GM12878 (cell line): Measurements from ENCODE around the gene RIMBP2.

Source experiments
- ASH2L ChIP-seq: fragments of 300-600, 200-600 bp; sonication (generic); IDR thresholded peaks from 2 replicates; pipeline ENCODE4 v1.6.1; 2017; ENCODE audit warnings: low read depth, mild to moderate bottlenecking, borderline replicate concordance
- BCLAF1 ChIP-seq: fragments of 450-650 bp; IDR thresholded peaks from 2 replicates; pipeline ENCODE4 v1.6.1; 2017; ENCODE audit warnings: antibody characterized with exemption, mild to moderate bottlenecking, moderate library complexity
- HDAC6 ChIP-seq: fragments of 200-600 bp; sonication (generic); IDR thresholded peaks from one replicate; pipeline ENCODE4 v1.8.0; 2017; ENCODE audit warnings: antibody characterized with exemption; ENCODE audit not compliant: unreplicated experiment
- RFX5 ChIP-seq: IDR thresholded peaks from 2 replicates; pipeline ENCODE4 v1.6.1; 2011; ENCODE audit warnings: low read depth, low read length, improper control_type of control experiment
- SMAD1 ChIP-seq: fragments of 450-650 bp; IDR thresholded peaks from 2 replicates; pipeline ENCODE4 v1.6.1; 2018; ENCODE audit warnings: mild to moderate bottlenecking, low read depth; ENCODE audit not compliant: partially characterized antibody
- TF ChIP-seq, protein P1 (sequence below): IDR thresholded peaks from 2 replicates; pipeline ENCODE4 v1.6.1; 2011; ENCODE audit warnings: mild to moderate bottlenecking, low read depth, low read length, moderate library complexity; ENCODE audit not compliant: insufficient replicate concordance
- TF ChIP-seq, protein P2 (sequence below), 3 experiments: IDR thresholded peaks in 2 of 3; conservative IDR thresholded peaks in 1 of 3; 2 replicates each; pipeline ENCODE4 v1.5.1; 2011; ENCODE audit warnings: low read depth in 3 of 3, low read length in 3 of 3, mild to moderate bottlenecking in 3 of 3, control low read depth in 2 of 3, moderate library complexity in 2 of 3, inconsistent platforms in 1 of 3, mixed read lengths in 1 of 3; ENCODE audit not compliant: control insufficient read depth in 2 of 3, insufficient read depth in 1 of 3; ENCODE audit errors: extremely low read depth in 1 of 3

GRCh38 chr12:130484221-130484620, 231.9 kb downstream of the RIMBP2 start:
- TF ChIP-seq BCLAF1 (no peak), HDAC6 (no peak), SMAD1 (no peak), ASH2L (no peak), RFX5 (no peak)
- TF ChIP-seq, protein P1, sequence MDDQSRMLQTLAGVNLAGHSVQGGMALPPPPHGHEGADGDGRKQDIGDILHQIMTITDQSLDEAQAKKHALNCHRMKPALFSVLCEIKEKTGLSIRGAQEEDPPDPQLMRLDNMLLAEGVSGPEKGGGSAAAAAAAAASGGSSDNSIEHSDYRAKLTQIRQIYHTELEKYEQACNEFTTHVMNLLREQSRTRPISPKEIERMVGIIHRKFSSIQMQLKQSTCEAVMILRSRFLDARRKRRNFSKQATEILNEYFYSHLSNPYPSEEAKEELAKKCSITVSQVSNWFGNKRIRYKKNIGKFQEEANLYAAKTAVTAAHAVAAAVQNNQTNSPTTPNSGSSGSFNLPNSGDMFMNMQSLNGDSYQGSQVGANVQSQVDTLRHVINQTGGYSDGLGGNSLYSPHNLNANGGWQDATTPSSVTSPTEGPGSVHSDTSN, result no peak
- TF ChIP-seq, protein P2, sequence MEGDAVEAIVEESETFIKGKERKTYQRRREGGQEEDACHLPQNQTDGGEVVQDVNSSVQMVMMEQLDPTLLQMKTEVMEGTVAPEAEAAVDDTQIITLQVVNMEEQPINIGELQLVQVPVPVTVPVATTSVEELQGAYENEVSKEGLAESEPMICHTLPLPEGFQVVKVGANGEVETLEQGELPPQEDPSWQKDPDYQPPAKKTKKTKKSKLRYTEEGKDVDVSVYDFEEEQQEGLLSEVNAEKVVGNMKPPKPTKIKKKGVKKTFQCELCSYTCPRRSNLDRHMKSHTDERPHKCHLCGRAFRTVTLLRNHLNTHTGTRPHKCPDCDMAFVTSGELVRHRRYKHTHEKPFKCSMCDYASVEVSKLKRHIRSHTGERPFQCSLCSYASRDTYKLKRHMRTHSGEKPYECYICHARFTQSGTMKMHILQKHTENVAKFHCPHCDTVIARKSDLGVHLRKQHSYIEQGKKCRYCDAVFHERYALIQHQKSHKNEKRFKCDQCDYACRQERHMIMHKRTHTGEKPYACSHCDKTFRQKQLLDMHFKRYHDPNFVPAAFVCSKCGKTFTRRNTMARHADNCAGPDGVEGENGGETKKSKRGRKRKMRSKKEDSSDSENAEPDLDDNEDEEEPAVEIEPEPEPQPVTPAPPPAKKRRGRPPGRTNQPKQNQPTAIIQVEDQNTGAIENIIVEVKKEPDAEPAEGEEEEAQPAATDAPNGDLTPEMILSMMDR (IDR thresholded peaks at IDR 0.05 in 2 of 3, conservative IDR thresholded peaks at IDR 0.05 in 1 of 3; ENCODE audit: control insufficient read depth in 2 of 3, extremely low read depth in 1 of 3, insufficient read depth in 1 of 3, low read depth in 3 of 3, low read length in 3 of 3), result no peak
